ENCODE data around the gene PNN.
A peak's percentile ranks its signal among the peaks of the same experiment; 100 is the strongest.
"Not testable (repeated sequence)": the region's sequence is repeated elsewhere in the genome, so short reads cannot be mapped to it uniquely, and the experiment has no call there.

The PNN gene

GRCh38 chr14:39181026-39181692 is 6.1 kb downstream of the PNN start:
- DNase-seq: no peak

DNA sequence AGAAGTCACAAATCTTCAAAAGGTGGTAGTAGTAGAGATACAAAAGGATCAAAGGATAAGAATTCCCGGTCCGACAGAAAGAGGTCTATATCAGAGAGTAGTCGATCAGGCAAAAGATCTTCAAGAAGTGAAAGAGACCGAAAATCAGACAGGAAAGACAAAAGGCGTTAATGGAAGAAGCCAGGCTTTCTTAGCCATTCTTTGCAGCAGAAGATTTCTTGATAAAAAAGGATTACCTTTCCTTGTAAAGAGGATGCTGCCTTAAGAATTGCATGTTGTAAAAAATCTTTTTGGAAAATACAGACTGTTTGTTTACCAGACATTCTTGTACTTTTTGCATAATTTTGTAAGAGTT is 6.6 kb downstream of the PNN start:
- DNase-seq: no peak

DNA sequence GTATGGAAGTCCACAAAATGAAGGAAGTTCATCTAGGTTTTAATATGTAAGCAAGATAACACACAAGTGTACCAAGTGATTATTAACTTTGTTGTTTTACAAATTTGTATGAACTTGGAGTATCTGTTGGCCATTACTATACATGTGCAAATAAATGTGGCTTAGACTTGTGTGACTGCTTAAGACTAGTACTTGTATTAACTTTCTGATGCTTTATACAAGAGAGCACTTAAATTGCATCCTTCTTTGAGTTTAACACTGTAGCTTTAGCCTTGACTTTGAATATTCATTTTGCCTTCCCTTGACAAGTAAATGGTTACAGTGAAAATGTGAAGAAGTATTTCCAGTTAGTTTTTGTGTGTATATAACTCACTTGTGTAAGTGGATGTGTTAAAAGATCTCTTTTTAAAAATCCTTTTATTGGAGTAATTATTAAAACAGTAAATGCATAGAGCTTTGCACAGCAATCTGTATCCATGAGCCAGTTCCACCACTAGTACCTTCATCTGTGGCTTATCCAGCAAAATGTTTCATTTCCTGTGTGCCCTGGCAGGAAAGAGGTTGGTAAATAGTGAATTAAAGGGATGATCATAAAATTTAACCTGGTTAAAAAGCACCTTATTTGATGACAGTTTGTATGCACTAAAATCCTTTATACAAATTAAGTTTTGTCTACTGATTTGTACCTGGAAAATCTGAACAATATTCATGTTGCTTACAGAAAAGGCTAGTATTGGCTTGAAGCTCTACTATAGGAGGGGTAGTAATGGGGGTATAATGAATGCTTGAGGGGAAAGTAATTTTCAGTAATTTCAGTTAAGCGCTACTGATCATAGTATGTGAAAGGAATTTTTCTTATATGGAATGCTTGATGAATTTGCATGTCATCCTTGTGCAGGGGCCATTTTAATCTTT is 8.0 kb downstream of the PNN start:
- no peak for DNase-seq

- DNase-seq: not testable (repeated sequence)
Observed at GRCh38 chr14:39183685-39184003, 8.6 kb downstream of the PNN start.

GRCh38 chr14:39184628-39185255 is 9.7 kb downstream of the PNN start:
- DNase-seq: no peak

DNA sequence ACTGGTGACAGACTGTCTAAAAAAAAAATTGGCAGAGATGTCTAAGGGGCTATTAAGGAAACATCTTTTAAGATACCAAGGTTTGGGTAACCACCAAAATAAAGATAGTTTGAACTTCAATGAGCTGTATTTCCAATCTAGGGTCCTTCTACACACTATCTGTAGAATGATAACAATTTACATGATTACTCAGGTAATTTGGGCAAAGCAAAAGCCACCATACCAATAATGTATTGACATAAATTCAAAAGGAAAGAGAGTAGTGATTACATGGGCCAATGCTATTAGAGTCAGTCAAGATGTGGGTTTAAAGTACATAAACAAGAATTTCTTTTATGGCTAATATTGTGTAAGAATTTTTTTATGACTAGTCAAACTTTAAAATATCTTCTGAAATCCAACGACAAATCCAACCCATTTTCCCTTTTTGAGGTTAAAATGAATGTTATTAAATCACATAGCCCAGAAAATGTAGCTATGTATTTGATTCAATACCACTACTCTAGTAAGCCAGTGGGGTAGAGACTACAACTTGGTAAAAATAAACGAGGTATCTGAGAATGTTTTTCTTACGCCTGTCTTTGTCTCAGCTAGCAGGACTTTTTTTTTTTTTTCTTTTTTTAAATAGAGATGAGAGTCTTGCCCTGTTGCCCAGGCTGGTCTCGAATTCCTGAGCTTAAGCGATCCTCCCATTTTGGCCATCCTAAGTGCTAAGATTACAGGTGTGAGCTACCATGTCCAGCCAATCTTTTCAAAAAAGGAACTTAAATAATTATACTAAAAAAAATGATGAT is 10.4 kb downstream of the PNN start:
- no peak for DNase-seq

GRCh38 chr14:39186941-39187525 is 12.0 kb downstream of the PNN start:
- no peak for DNase-seq

DNA sequence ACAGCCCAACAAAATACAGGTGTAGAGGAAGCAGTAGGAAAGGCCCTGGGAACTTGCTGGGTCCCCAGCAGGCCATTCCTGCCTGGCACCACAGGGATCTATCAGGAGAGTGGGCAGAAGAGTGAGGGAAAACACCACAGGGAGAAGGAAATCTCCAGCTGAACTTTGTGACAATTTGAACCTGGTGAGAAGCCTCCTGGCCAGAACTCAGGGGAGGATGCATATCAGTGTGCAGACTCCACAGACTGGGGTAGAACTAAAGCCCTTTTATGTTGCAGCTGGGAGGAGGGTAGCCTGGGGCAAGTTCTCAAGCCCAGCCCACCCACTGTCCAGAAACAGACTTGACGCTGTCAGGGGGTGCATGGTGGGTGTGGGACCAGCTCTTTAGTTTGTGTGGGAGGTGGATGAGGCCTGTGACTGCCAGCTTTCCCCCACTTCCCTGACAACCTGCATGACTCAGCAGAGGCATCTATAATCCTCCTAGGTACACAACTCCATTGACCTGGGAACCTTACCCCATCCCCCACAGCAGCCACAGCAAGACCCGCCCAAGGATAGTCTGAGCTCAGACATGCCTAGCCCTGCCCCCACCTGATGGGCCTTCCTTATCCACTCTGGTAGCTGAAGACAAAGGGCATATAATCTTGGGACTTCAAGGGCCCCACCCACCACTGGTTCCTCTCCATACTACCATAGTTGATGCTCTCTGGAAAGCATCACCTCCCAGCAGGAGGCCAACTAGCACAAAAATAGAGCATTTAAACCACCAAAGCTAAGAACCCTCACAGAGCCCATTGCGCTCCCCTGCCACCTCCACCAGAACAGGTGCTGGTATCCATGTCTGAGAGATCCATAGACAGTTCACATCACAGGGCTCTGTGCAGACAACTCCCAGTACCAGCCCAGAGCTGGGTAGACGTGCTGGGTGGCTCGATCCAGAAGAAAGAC is 28.9 kb downstream of the PNN start:
- no peak for DNase-seq

DNA sequence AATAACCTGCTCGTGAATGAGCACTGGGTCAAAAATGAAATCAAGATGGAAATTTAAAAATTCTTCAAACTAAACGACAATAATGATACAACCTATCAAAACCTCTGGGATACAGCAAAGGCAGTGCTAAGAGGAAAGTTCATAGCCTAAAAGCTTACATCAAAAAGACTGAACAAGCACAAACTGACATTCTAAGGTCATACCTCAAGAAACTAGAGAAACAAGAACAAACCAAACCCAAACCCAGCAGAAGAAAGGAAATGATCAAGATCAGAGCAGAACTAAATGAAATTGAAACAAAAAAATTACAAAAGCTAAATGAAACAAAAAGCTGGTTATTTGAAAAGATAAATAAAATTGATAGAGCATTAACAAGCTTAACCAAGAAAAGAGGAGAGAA is 32.4 kb downstream of the PNN start:
- DNase-seq: not testable (repeated sequence)

DNA sequence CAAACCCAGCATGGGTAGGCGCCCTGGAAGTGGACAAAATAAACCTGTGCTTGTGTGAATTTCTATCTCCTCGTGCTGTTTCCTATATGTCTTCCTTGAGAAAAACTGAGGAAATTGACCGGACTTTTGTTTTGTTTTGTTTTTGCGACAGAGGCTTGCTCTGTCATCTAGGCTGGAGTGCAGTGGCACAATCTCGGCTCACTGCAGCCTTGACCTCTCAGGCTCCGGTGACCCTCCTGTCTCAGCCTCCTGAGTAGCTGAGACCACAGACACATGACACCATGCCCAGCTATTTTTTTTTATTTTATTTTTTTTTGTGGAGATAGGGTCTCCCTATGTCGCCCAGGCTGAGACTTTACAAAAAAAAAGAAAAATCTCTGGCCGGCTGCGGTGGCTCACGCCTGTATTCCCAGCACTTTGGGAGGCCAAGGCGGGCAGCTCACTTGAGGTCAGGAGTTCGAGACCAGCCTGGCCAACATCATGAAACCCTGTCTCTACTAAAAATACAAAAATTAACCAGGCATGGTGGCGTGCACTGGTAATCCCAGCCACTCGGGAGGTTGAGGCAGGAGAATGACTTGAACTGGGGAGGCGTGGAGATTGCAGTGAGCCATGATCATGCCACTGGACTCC is 36.2 kb downstream of the PNN start:
- DNase-seq: no peak

- DNase-seq: no peak
Observed at GRCh38 chr14:39212034-39212433, 37.0 kb downstream of the PNN start.

- DNase-seq: no peak
Observed at GRCh38 chr14:39212693-39213092, 37.6 kb downstream of the PNN start.

GRCh38 chr14:39217214-39217879 is 42.3 kb downstream of the PNN start:
- DNase-seq: no peak

- no peak for DNase-seq
Observed at GRCh38 chr14:39218171-39218769, 43.2 kb downstream of the PNN start.

DNA sequence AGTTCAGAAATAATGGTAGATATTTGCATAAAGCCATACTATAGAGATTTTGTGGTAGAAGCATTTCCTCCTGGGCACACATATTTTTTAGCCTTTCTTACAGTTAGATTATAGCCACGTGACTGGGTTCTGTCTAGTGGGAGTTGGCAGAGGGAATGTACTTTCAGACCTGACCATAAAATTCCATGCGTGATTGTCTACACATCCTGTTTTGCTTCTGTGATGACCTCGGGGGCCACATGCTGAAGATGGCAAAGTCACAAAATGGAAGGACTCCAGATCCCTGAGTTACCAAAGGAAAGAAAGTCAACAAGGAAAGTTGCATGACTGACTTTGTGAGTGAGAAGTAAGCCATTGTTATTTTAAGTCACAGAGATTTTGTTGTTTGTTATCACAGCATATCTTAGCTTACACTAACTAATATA is 44.0 kb downstream of the PNN start:
- DNase-seq: no peak

GRCh38 chr14:39220473-39220872 is 45.4 kb downstream of the PNN start:
- not testable (repeated sequence) for DNase-seq

DNA sequence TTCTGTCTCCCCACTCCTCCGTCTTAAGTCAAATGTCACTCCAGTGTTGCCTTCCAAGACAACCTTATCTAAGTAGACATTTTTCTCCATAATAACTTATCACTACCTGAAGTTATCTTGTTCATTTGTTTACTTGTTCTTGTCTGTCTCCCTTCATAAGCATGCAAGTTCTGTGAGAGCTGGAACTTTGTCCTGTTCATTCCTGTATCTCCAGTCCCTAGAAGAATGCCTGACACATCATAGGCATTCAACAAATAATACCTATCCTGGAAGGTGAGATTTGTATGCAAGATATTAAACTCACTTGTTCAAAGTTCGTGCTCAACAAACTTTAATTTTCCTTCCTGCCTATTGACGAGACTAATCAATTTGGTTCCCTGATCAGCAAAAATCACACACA is 53.0 kb downstream of the PNN start:
- no peak for DNase-seq

- DNase-seq: no peak
Observed at GRCh38 chr14:39228509-39229221, 53.6 kb downstream of the PNN start.

GRCh38 chr14:39229222-39229543 is 54.1 kb downstream of the PNN start:
- peak; percentile 7 for DNase-seq
